Measurements from ENCODE around the gene CAV3. TPM values are rescaled to one million over a fixed set of nuclear protein-coding genes. Genes with fewer than 3 reads are reported as not detected.

CAV3 gene
- total RNA-seq, result not detected in 2 replicates

GRCh38 chr3:8733332-8734094, at the start of gene CAV3:
CAV3 (plus strand) TSS chr3:8733802; CDS start chr3:8733877, 75 bp downstream.

GRCh38 chr3:8769088-8769822, 35.7 kb downstream of the CAV3 start, which contains the start of gene OXTR:
OXTR (minus strand) TSS chr3:8769613; CDS start chr3:8768187, 1,426 bp downstream.

Other genes with a start within 250 kb of the CAV3 start
- gene LMCD1, start 232.0 kb upstream of the CAV3 start, total RNA-seq, result 3.3 and 19.1 TPM in 2 replicates
- 0.37 TPM in 1 of 2 replicates, not detected in the other for gene SSUH2, start 89.0 kb upstream of the CAV3 start, total RNA-seq
- gene OXTR, start 35.8 kb downstream of the CAV3 start, total RNA-seq, result 0.73 and 0.98 TPM in 2 replicates
- 9.6 and 17.0 TPM in 2 replicates for gene RAD18, start 229.7 kb downstream of the CAV3 start, total RNA-seq